GM18870 (cell line): ENCODE measurements around the gene PRXL2B.
"Not testable (repeated sequence)": the region's sequence is repeated elsewhere in the genome, so short reads cannot be mapped to it uniquely, and the experiment has no call there.

Experiments used
- ATAC-seq: cut with Tn5 transposase; IDR thresholded peaks from one replicate; pipeline ENCODE4 v1.9.1; 2021; ENCODE audit warnings: moderate library complexity; ENCODE audit not compliant: unreplicated experiment

PRXL2B gene

GRCh38 chr1:2564006-2564814 lies 22.4 kb upstream of the PRXL2B start:
- no peak for ATAC-seq

DNA sequence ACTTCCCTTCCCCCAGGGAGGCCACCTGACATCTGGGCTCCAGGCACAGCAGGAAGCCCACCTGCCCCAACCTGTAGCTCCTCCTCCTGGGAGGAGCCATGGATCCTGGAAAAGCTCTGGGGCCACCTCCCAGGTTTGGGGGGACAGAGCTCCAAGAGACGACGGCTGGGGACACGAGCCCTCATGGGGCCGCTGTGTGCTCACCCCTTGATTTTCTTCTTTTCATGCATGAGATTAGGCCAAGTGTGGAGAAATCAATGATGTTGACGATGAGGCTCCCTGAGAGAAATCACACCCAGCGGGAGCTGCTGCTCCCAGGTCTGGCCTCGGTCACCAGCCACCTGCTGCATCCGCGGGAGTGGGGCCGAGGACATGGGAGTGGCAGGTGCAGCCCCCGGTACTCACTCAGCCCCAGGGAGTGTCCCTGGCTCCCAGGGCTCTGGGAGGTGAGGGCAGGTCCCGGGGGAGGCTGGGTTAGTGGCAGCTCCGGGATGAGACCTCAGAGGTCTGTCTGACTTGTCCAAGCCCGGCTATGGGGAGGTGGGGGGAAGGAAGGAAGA lies 21.7 kb upstream of the PRXL2B start:
- no peak for ATAC-seq

GRCh38 chr1:2566101-2567045 lies 20.2 kb upstream of the PRXL2B start:
- ATAC-seq: no peak

- no peak for ATAC-seq
These were observed 19.4 kb upstream of the PRXL2B start for GRCh38 chr1:2567083-2567679.

DNA sequence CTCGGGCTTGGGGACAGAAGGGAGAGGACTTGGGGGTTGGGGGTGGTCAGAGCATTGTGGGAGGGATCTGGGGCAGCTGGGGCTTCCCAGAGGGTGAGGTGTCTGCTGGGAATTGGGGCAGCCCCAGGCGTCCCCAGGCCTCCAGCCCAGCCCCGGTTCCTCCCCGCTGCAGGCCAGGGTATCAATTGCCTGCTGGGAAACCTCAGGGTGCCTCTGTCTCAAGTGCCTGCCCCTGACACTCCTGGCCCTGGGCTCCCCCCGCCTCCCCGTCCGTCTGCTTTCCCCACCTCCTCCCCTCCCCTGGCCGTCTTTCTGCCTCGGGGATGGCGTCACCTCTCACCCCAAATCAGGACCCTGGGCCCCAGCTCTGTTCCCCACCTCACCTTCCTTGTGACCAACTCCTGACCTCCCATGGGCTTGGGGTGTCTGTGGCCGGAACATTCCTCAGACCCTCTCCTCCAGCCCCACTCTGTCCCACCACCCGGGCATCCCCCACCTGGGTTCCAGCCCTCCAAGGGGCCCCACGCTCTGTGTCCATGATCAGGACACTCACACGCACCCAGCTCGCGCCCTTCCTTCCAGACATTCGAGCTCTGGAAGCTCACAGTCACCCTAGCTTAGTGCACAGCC lies 18.3 kb upstream of the PRXL2B start:
- not testable (repeated sequence) for ATAC-seq

DNA sequence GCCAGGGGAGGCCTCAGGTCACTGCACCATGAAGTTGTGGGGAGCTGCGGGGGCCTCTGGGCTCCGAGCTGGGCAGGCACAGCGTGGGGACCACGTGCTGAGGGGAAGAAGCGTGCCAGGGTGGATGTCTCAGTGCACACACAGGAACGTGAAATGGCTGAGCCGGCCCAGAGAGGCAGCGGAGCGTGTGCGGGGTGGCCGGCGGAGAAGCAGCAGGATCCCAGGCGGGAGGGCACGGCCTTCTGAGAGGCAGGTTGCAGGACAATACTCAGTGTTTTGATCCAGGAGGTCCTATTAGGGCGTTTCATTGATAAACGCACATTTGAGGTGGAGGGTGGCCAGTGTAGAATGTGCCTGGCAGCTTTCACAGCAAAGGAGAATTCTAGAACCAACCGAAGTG lies 17.5 kb upstream of the PRXL2B start:
- ATAC-seq: no peak

DNA sequence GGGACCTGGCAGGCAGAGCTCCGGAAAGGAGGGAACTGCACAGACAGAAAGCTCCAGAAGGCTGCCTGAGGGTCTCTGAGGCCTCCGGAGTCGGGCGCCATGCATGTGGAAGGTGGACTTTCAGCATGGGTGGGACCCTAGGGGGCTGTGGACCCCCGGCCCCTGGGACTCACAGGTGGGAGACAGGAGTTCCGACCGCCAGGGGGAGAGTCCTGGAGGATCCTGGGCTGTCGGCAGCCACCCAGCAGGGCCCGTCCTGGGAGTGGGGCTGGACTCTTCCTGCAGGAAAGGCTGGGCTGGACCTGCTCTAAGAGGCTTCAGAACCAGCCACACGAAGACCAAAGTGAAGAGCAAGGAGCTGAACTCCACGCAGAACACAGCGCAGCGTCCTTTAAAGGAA lies 16.9 kb upstream of the PRXL2B start:
- not testable (repeated sequence) for ATAC-seq

GRCh38 chr1:2570332-2570731 lies 16.2 kb upstream of the PRXL2B start:
- ATAC-seq: no peak

DNA sequence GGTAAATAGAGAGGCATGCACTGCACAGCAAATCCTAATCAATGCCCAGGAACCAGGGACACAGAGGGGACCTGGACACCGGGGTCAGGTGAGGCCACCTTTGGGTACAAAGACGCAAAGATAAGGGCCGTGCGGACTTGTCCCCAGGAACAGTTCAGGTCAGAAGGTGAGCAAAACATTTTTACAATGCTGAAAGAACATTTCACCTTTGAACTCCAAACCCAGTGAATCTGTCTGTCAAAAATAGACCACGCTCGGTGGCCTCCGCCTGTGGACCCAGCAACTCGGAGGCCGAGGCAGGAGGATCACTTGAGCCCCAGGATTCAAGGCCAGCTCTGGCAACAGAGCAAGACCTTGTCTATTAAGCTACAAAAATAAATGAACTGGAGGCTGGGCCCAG lies 15.2 kb upstream of the PRXL2B start:
- no peak for ATAC-seq

DNA sequence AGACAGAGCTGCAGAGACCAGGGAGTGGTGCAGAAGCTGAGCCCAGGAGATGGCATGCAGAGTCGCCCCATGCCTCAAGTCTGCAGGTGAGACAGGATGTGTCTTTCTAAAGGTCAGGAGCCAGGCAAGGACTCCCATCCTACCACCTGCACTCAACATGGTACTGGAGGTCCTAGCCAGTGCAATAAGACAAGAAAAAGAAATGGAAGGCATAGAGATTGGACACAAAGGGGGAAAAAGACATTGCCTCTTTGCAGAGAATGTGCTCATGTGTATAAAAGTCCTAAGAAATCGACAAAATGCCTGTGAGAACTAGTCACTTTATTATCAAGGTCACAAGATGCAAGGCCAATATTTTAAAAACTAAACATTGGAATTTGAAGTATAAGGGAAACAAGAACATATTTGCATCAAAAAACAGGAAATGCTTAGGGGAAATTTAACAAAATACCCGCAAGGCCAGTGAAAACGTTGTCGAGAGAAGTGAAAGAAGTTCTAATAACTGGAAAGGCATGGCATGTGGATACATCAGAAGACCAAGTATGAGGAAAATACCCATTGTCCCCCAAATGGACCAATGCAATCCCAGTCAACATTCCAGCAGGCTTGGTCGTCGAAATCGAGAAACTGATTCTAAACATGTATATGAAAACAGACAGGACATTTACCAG lies 13.2 kb upstream of the PRXL2B start:
- no peak for ATAC-seq

GRCh38 chr1:2574350-2574749 lies 12.2 kb upstream of the PRXL2B start:
- no peak for ATAC-seq

DNA sequence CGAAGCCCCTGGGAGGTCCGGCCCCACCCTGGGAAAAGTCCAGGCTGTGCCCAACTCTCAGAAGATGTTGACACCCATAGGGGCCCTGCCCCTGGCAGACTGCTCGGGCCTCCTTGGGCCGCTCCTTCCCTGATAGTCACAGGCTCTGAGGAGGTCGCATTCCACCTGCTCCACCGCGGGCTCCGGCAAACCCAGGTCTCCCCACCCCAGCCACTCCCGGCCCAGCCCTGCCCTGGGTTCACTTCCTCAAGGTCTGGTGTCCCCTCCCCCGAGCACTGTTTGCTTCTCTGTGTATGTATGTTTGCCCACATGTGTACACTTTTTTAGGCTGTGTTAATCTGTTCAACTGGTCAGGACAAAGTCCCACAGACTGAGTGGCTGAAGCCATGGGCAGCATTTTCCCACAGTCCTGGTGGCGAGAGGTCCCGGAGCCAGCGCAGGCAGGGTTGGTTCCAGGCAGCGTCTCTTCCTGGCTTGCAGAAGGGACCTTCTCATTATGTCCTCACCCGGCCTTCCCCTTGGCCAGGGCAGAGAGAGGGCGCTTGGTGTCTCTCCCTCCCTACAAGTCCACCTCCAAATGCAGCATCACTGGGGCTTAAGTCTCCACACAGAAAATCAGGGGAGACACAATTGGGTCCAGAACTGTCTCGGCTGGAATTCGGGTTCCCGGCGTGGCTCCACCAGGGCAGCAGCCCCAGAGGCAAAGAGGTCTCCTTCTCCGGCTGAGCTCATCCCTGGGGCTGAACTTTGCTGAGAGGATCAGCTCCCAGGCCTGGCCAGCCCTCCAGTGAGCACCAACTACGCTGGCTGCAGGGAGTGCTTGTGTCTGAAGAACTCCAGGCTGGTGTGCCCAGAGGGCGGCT lies 10.5 kb upstream of the PRXL2B start:
- no peak for ATAC-seq

DNA sequence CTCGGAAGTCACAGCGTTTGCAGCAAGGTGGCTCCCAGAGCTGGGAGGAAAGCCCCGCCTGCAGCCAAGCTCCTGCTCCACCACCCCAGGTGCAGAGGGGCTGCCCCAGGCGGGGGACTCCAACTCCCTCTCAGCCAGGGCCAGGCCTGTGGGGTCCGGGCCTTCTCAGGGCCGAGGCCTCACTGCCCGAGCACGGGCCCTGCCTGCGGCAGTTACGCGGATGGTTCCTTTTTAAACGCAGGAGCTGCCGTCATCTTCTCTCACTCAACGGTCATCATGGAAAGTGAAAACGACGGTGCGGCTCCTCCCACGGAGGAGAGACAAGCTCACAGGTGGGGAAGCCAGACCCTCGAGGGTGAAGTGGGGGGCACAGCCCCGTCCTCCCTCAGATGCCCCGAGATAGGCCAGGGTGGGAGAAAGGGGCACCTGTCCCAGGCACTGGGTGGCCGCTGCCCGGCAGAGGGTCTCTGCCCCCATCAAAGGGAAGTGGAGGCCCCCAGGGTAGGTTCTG lies 9.0 kb upstream of the PRXL2B start:
- peak; percentile 18 for ATAC-seq

DNA sequence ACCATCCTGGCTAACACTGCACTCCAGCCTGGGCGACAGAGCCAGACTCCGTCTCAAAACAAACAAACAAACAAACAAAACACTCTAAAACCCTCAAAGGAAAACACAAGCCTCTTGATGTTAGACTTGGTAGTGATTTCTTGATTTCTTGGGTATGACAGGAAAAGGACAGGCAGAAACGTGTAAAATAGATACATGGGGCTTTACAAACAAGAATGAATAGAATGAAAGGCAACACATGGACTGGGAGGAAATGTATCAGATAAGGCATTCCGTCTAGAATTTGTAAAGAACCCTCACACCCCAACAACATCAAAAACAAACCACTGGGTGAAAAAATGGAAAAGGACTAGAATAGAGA lies 7.8 kb upstream of the PRXL2B start:
- ATAC-seq: no peak

DNA sequence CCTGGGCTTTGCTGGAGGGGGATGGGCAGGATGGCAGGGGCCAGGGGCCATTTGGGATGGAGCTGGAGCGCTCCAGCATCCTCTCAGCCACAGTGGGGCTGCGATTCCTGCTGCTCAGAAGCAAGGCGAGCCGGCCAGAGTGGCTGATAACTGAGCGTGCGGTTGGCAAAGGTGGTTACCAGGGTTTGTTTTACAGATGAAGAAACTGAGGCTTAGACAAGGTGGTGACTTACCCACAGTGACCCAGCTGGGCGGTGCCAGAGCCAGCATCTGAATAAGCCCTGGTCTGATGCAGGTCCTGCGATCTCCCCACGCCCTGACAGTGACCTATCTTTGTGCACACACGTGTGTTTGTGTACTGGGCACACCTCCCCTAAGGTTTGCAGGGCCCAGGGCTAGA lies 5.9 kb upstream of the PRXL2B start:
- ATAC-seq: no peak

DNA sequence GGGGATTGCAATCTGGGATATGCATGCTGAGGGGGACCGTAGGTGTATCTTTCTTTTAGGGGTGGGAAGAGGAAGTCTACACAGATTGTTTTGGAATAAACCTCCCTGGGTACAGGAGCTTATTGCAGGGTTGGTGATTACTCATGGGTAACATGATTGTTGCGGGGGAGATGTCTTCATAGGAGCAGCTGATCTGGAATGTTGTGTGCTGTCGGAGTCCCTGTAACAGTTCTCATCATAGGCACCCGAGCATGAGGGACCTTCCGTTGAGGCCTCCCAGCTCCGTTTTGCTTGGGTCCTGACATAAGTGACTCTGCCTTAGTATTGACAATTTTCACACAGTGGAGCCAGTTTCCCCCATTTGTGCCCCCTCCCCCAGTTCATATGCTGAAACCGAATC lies 4.2 kb upstream of the PRXL2B start:
- no peak for ATAC-seq

DNA sequence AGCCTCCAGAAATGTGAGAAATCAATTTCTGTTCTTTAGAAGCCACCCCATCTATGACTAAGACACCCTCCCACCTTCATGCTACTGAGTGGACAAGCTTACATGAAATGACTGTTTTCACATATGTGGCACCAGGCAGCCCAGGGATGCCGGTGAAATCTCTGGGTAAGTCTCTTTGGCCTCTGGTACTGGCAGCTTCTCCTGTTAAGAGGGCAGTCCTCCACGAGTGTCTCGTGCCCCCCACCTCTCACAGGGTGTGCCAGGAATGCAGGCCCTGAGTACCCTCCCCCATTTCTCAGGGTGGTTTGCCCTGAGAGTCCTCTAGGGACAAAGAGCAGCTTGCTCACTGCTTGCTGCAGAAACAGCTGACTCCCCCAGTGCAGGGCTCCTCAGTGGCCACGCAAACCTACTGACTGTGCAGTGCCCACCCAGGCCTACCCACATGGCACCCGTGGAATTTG lies 3.2 kb upstream of the PRXL2B start:
- no peak for ATAC-seq

GRCh38 chr1:2583871-2584351 lies 2.7 kb upstream of the PRXL2B start:
- ATAC-seq: no peak
